K562 (cell line): ENCODE results near the gene TERT. TPM values are rescaled to one million over a fixed set of nuclear protein-coding genes. Genes with fewer than 3 reads are reported as not detected.

ENCODE experiments used
- ATAC-seq: fragments of 200-7000 bp; cut with Tn5 transposase; 3 replicates; pipeline ENCODE4 v1.9.1; 2020; ENCODE audit warnings: moderate library complexity
- BruUV-seq: library from RNA; stranded (reverse); fragments of 400-500 nt; replicated peaks from 2 replicates; lab custom pipeline; 2021; lab: Mats Ljungman, UMichigan
- CTCF ChIA-PET: fragments of 300-600 bp; formaldehyde crosslinking; extraction: SDS; loops from one replicate; lab custom pipeline; 2021; ENCODE audit warnings: low intra/inter-chr PET ratio; lab: Yijun Ruan, JAX
- POLR2A ChIA-PET: fragments of 300-600, 350-650 bp; sonication (Branson Sonifier 250); formaldehyde crosslinking; extraction: SDS; loops from one replicate; lab custom pipeline; 2021; ENCODE audit warnings: antibody characterized with exemption, inconsistent platforms; lab: Yijun Ruan, JAX
- DNase-seq, 4 experiments: peaks; one replicate each; pipeline versions ENCODE4 v3.0.0 to v3.0.0-alpha.2; 2011 to 2018; ENCODE audit warnings: low spot score in 3 of 4, mixed read lengths in 3 of 4; ENCODE audit errors: extremely low read depth in 1 of 4
- FAIRE-seq: peaks from 2 replicates; lab custom pipeline; 2011; peaks lifted over from hg19 to GRCh38; lab: Jason Lieb, UNC
- H2AFZ ChIP-seq: 2 replicates; pipeline ENCODE4 v1.6.0; 2011; ENCODE audit warnings: low read depth, low read length, control low read depth, inconsistent platforms
- H3K27ac ChIP-seq: fragments of 200-600 bp; 3 replicates; pipeline ENCODE4 v1.8.0; 2011; ENCODE audit warnings: low read depth, mild to moderate bottlenecking, control low read depth, inconsistent platforms, low read length, moderate library complexity, mixed read lengths; ENCODE audit errors: extremely low read depth
- H3K27me3 ChIP-seq, 2 experiments: fragments of 300-600 bp in 1 of 2; 2 replicates in 1 of 2; 3 replicates in 1 of 2; pipeline versions ENCODE4 v1.6.0 to v1.8.0; 2011; ENCODE audit warnings: inconsistent platforms in 2 of 2, low read length in 2 of 2, mild to moderate bottlenecking in 1 of 2, mixed read lengths in 1 of 2, moderate library complexity in 1 of 2; ENCODE audit not compliant: control insufficient read depth in 2 of 2, insufficient read depth in 2 of 2
- H3K36me3 ChIP-seq: fragments of 300-600 bp; 3 replicates; pipeline ENCODE4 v1.8.0; 2011; ENCODE audit warnings: mild to moderate bottlenecking, low read length, inconsistent platforms; ENCODE audit not compliant: control insufficient read depth, insufficient read depth
- H3K4me1 ChIP-seq, 2 experiments: fragments of 200-600 bp in 1 of 2; replicated peaks in 1 of 2; 2 replicates in 1 of 2; 3 replicates in 1 of 2; pipeline versions ENCODE4 v1.5.1 to v1.8.0; 2011; ENCODE audit warnings: inconsistent platforms in 2 of 2, low read length in 2 of 2, mild to moderate bottlenecking in 1 of 2, mixed read lengths in 1 of 2, moderate library complexity in 1 of 2; ENCODE audit not compliant: control insufficient read depth in 2 of 2, insufficient read depth in 2 of 2
- H3K4me2 ChIP-seq: 2 replicates; pipeline ENCODE4 v1.6.1; 2011; ENCODE audit warnings: low read length, control low read depth, inconsistent platforms, mixed read lengths; ENCODE audit not compliant: insufficient read depth
- H3K4me3 ChIP-seq: fragments of 200-600 bp; sonication (generic), shearing (Covaris generic); 2 replicates; pipeline ENCODE4 v1.5.1; 2016; ENCODE audit warnings: control low read depth, inconsistent platforms
- H3K79me2 ChIP-seq: fragments of 200-600 bp; 3 replicates; pipeline ENCODE4 v1.8.0; 2011; ENCODE audit warnings: low read length, inconsistent platforms; ENCODE audit not compliant: control insufficient read depth, insufficient read depth
- H3K9ac ChIP-seq, 2 experiments: 2 replicates each; pipeline versions ENCODE4 v1.6.0 to v1.6.1; 2011; ENCODE audit warnings: low read depth in 2 of 2, low read length in 2 of 2, control low read depth in 1 of 2, inconsistent platforms in 1 of 2, mild to moderate bottlenecking in 1 of 2, mixed read lengths in 1 of 2; ENCODE audit not compliant: insufficient read depth in 1 of 2
- H3K9me1 ChIP-seq: one replicate; pipeline ENCODE4 v1.6.0; 2011; ENCODE audit warnings: inconsistent platforms, mild to moderate bottlenecking, low read length, moderate library complexity; ENCODE audit not compliant: control insufficient read depth, insufficient read depth
- H3K9me3 ChIP-seq: replicated peaks from 2 replicates; pipeline ENCODE4 v1.5.1; 2011; ENCODE audit warnings: low read depth, low read length, inconsistent platforms; ENCODE audit not compliant: control insufficient read depth, insufficient read depth
- H4K20me1 ChIP-seq: replicated peaks from 2 replicates; pipeline ENCODE4 v1.6.1; 2011; ENCODE audit warnings: low read length, inconsistent platforms, mixed read lengths; ENCODE audit not compliant: control insufficient read depth, insufficient read depth
- AFF4 ChIP-seq: sonication (generic); formaldehyde crosslinking; IDR thresholded peaks from 2 replicates; pipeline ENCODE4 v1.8.0; 2023; ENCODE audit warnings: mild to moderate bottlenecking, missing genetic modification reagents
- GMEB1 ChIP-seq: fragments of 250-450 bp; sonication (Bioruptor Pico); IDR thresholded peaks from 2 replicates; pipeline ENCODE4 v1.4.0; 2020; ENCODE audit warnings: mild to moderate bottlenecking
- WGBS: fragments of 100-300 bp; shearing (Covaris generic); methylation state at CpG from one replicate; pipeline ENCODE4 v1.1.6; 2016; ENCODE audit warnings: low coverage, mixed read lengths; ENCODE audit not compliant: insufficient coverage; ENCODE audit errors: missing lambda C conversion rate; 5-methylcytosine and 5-hydroxymethylcytosine counted together
- in situ Hi-C: fragments of 300-500 bp; cut with MboI; formaldehyde crosslinking; loops from 4 replicates; pipeline ENCODE4 v1.15.0; 2018; ENCODE audit warnings: inconsistent platforms, mixed read lengths
- intact Hi-C: fragments of 100-400 bp; cut with micrococcal nuclease; formaldehyde crosslinking; loops from 2 replicates; pipeline ENCODE4 v1.14.2; 2022
- polyA plus RNA-seq, 8 experiments: library from polyadenylated mRNA; depleted of rRNA in 4 of 8; stranded (reverse) in 5 of 8; unstranded in 3 of 8; fragments of >200 nt; fragmentation: Nextera tagmentation in 2 of 8; fragmentation: Illumina TruSeq in 1 of 8; extraction: Ambion mirVana in 2 of 8; extraction: Trizol in 1 of 8; gene quantifications; 2 replicates each; pipeline versions ENCODE4 v1.2.1 to v1.2.3, GENCODE V29; 2011 to 2014; ENCODE audit warnings: inconsistent platforms in 1 of 8, missing spikeins in 1 of 8
- total RNA-seq, 7 experiments: library from RNA; depleted of rRNA in 6 of 7; stranded (reverse); fragments of >200 nt in 6 of 7; fragmentation: Illumina TruSeq in 2 of 7; extraction: Trizol in 2 of 7; gene quantifications; 2 replicates each; pipeline versions ENCODE4 v1.2.1 to v1.2.3, GENCODE V29; 2011 to 2021; ENCODE audit warnings: low replicate concordance in 1 of 7

TERT gene
- total and polyA plus RNA-seq, 9 of the 15 experiments (the other 6 are each of a cell fraction or from before 2014, with no cell fraction given): 0.08 to 4.5 (median 0.98) TPM; not detected in 1

- BruUV-seq: no TSS peak
- Histone ChIP-seq H3K4me1 (peaks cover 18 to 79% of the 10 kb centered on the region in 2 experiments), H3K9ac (peak overlapping the region in 1 of 2 experiments; percentile 46; a peak in 1 of 4 replicates), H2AFZ (no peak overlapping the region), H3K4me3 (no peak overlapping the region), H3K36me3 (no peaks in the 10 kb centered on the region), H4K20me1 (peaks cover 10% of the 10 kb centered on the region; the same call in 1 of the 2 replicates), H3K79me2 (no peaks in the 10 kb centered on the region; the same call in 2 of the 3 replicates), H3K27me3 (peaks cover 0 to 45% of the 10 kb centered on the region in 2 experiments; a peak in 4 of 5 replicates), H3K4me2 (no peak overlapping the region), H3K9me3 (no peaks in the 10 kb centered on the region), H3K9me1 (no peaks in the 10 kb centered on the region), H3K27ac (no peak overlapping the region)
- TF ChIP-seq AFF4 (CRISPR knock-in tag) (0 out of 2 replicates have a peak, but pooled peaks have one; percentile 32), GMEB1 (CRISPR knock-in tag) (no peak)
- ChIA-PET CTCF (interaction anchor here (1.5 to 3.0 kb wide), 2 partner anchors 31 to 37 kb away, joined by 7 to 25 read pairs; no protein-coding TSS in a partner anchor), POLR2A (interaction anchor here (0.9 kb wide), 1 partner anchor 26 kb away, joined by 4 read pairs; no protein-coding TSS in a partner anchor)
- ATAC-seq (no peak), DNase-seq (no peak), FAIRE-seq (no peak)
- in situ Hi-C loops: loop anchor here (5.0 kb wide), 1 partner anchor 33 kb away; no protein-coding TSS in a partner anchor
- WGBS: 18% methylated on average over 11 of the region's 11 CpGs
- intact Hi-C loops: no loop called here
Measured at GRCh38 chr5:1205255-1206180, 89.3 kb downstream of the TERT start.
